Measurements from ENCODE around the gene ATXN7L3. TPM values are rescaled to one million over a fixed set of nuclear protein-coding genes. Genes with fewer than 3 reads are reported as not detected.

ATXN7L3 gene
- total and polyA plus RNA-seq, 2 donors (not counting 3 experiments of a cell fraction or from before 2014, with no cell fraction given) = 61.3 to 82.5 TPM

- no peak for FAIRE-seq
- H4K20me1 ChIP-seq (replicated peaks; ENCODE audit: control insufficient read depth, extremely low read depth, insufficient read depth, low read length) = no peaks in the 10 kb centered on the region
- H3K79me2 ChIP-seq (ENCODE audit: control insufficient read depth, insufficient read depth, low read length) = no peaks in the 10 kb centered on the region
- BruUV-seq (replicated peaks) = no TSS peak
- no peak overlapping the region for H3K9ac ChIP-seq (replicated peaks; ENCODE audit: extremely low read depth, insufficient read depth, low read length)
- dilution Hi-C loops (cut with MboI; ENCODE audit: extremely low pct_ligation_motif_present, low sequenced_read_pairs) = no loop called here
- CTCF ChIA-PET = interaction anchor here (0.6 kb wide), 1 partner anchor 24 kb away, joined by 3 read pairs; no protein-coding TSS in a partner anchor
- intact Hi-C loops (cut with micrococcal nuclease) = no loop called here
- H3K27me3 ChIP-seq (ENCODE audit: control insufficient read depth in 2 of 2, insufficient read depth in 2 of 2, low read length in 2 of 2) = no peaks in the 10 kb centered on the region
- H3K4me3 ChIP-seq (replicated peaks in 1 of 3; ENCODE audit: insufficient read depth in 1 of 3, low read depth in 1 of 3, low read length in 3 of 3) = no peak overlapping the region
- no peak overlapping the region for H3K27ac ChIP-seq (ENCODE audit: insufficient read depth, low read depth, low read length)
- DNase-seq (ENCODE audit: low read depth, low spot score) = no peak
- H3K9me3 ChIP-seq (replicated peaks; ENCODE audit: control insufficient read depth, insufficient read depth, low read length) = no peaks in the 10 kb centered on the region
- no peak overlapping the region for H2AFZ ChIP-seq (ENCODE audit: low read depth, low read length)
- H3K9me1 ChIP-seq (replicated peaks; ENCODE audit: control insufficient read depth, extremely low read depth, insufficient read depth, low read length) = no peaks in the 10 kb centered on the region
- H3K36me3 ChIP-seq (ENCODE audit: control insufficient read depth in 2 of 2, extremely low read depth in 1 of 2, insufficient read depth in 2 of 2, low read length in 2 of 2) = no peaks in the 10 kb centered on the region
- no peak for TF ChIP-seq CTCF (IDR thresholded peaks at IDR 0.05; ENCODE audit: extremely low read depth in 1 of 2, insufficient read depth in 1 of 2, low read depth in 1 of 2, low read length in 2 of 2)
- no peak overlapping the region for H3K4me2 ChIP-seq (ENCODE audit: insufficient read depth, low read length)
- POLR2A ChIA-PET = no interaction called here
- H3K4me1 ChIP-seq (ENCODE audit: control insufficient read depth, extremely low read depth, insufficient read depth, low read length) = no peaks in the 10 kb centered on the region
Measured at GRCh38 chr17:44164476-44164875, 35.2 kb downstream of the ATXN7L3 start.

GRCh38 chr17:44159519-44160210 lies 40.0 kb downstream of the ATXN7L3 start:
- no peak for FAIRE-seq
- H3K9ac ChIP-seq (replicated peaks; ENCODE audit: extremely low read depth, insufficient read depth, low read length) = no peak overlapping the region
- no peak overlapping the region for H3K27ac ChIP-seq (ENCODE audit: insufficient read depth, low read depth, low read length)
- no peaks in the 10 kb centered on the region for H3K9me1 ChIP-seq (replicated peaks; ENCODE audit: control insufficient read depth, extremely low read depth, insufficient read depth, low read length)
- H3K36me3 ChIP-seq (ENCODE audit: control insufficient read depth in 2 of 2, extremely low read depth in 1 of 2, insufficient read depth in 2 of 2, low read length in 2 of 2) = no peaks in the 10 kb centered on the region
- no peaks in the 10 kb centered on the region for H3K79me2 ChIP-seq (ENCODE audit: control insufficient read depth, insufficient read depth, low read length)
- BruUV-seq (replicated peaks) = no TSS peak
- CTCF ChIA-PET = interaction anchor here (0.9 to 2.6 kb wide), 4 partner anchors 9 to 215 kb away, joined by 3 to 11 read pairs (median 4); no protein-coding TSS in a partner anchor
- no peak overlapping the region for H2AFZ ChIP-seq (ENCODE audit: low read depth, low read length)
- dilution Hi-C loops (cut with MboI; ENCODE audit: extremely low pct_ligation_motif_present, low sequenced_read_pairs) = no loop called here
- no peaks in the 10 kb centered on the region for H4K20me1 ChIP-seq (replicated peaks; ENCODE audit: control insufficient read depth, extremely low read depth, insufficient read depth, low read length)
- intact Hi-C loops (cut with micrococcal nuclease) = no loop called here
- no peak for DNase-seq (ENCODE audit: low read depth, low spot score)
- no peak overlapping the region for H3K4me2 ChIP-seq (ENCODE audit: insufficient read depth, low read length)
- no peak overlapping the region for H3K4me3 ChIP-seq (replicated peaks in 1 of 3; ENCODE audit: insufficient read depth in 1 of 3, low read depth in 1 of 3, low read length in 3 of 3)
- H3K27me3 ChIP-seq (ENCODE audit: control insufficient read depth in 2 of 2, insufficient read depth in 2 of 2, low read length in 2 of 2) = no peaks in the 10 kb centered on the region
- H3K4me1 ChIP-seq (ENCODE audit: control insufficient read depth, extremely low read depth, insufficient read depth, low read length) = no peaks in the 10 kb centered on the region
- no peaks in the 10 kb centered on the region for H3K9me3 ChIP-seq (replicated peaks; ENCODE audit: control insufficient read depth, insufficient read depth, low read length)
- TF ChIP-seq FOS (IDR thresholded peaks at IDR 0.05; ENCODE audit: borderline replicate concordance, insufficient read depth, low read length) (no peak), POLR2A (IDR thresholded peaks at IDR 0.05; ENCODE audit: low read depth, low read length) (no peak), JUN (IDR thresholded peaks at IDR 0.05; ENCODE audit: borderline replicate concordance, insufficient read depth, insufficient read length, low read depth) (no peak), POLR2AphosphoS5 (IDR thresholded peaks at IDR 0.05; ENCODE audit: insufficient read depth, low read depth, low read length) (no peak), EZH2 (IDR thresholded peaks at IDR 0.05; ENCODE audit: borderline replicate concordance, low read depth, low read length, severe bottlenecking) (no peak), MAX (IDR thresholded peaks at IDR 0.05; ENCODE audit: insufficient read depth, insufficient read length) (no peak), GATA2 (IDR thresholded peaks at IDR 0.05; ENCODE audit: insufficient read depth, insufficient read length, low read depth, low read length) (no peak), CTCF (IDR thresholded peaks at IDR 0.05; ENCODE audit: extremely low read depth in 1 of 2, insufficient read depth in 1 of 2, low read depth in 1 of 2, low read length in 2 of 2) (no peak), MYC (IDR thresholded peaks at IDR 0.05; ENCODE audit: low read depth, low read length) (no peak)
- POLR2A ChIA-PET = no interaction called here

Data from endothelial cell of umbilical vein (primary cell).